Stimulated activated CD4-positive, alpha-beta T cell treated with anti-CD3 and anti-CD28 coated beads, Interleukin-12 subunit alpha, Interleukin-12 subunit beta, amount 100 ng/mL, for 48 hours (primary cell): ENCODE results near the gene PLA2G4A.

Experiments
- DNase-seq, 3 donors: peaks; one replicate each; pipeline ENCODE4 v3.0.0-alpha.2; 2020; ENCODE audit warnings: low read depth in 2 of 3, low spot score in 1 of 3

PLA2G4A gene

DNA sequence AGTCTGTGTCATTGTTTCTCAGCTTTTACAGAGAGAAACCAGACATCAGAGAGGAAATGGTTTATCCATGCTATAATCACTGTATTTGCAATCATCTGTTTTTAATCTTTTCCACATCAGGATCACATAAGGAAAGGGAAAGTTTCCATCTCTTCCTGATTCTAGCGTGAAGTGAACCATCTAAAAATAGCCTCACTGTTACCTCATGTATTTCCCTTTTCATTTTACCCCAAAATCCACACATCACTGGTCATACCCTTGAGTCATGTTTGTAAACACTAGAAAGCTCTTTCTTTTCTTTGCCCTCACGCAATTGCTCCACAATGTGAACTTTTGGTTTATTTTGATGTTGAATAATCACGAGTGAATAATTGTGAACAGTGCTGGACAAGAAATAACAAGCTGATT lies 146.0 kb downstream of the PLA2G4A start:
- DNase-seq, result no peak

DNA sequence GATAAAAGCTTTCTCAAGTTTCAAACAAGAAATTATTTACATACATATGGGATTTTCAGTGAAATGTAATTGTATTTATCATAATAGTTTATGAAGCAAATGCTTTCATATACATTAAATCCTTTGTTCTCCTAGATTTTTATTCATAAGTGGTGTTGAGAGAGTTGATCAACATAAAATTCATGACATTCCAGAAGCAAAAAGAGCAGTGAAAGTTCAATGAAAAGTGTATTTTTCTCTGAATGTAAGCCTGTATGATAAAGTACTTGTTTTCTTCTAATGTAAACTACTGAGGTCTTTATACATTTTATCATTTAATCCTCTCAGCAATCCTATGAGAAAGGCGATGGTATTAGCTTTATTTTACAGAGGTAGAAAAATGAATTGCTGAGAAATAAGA lies 146.5 kb downstream of the PLA2G4A start:
- DNase-seq, result no peak

DNA sequence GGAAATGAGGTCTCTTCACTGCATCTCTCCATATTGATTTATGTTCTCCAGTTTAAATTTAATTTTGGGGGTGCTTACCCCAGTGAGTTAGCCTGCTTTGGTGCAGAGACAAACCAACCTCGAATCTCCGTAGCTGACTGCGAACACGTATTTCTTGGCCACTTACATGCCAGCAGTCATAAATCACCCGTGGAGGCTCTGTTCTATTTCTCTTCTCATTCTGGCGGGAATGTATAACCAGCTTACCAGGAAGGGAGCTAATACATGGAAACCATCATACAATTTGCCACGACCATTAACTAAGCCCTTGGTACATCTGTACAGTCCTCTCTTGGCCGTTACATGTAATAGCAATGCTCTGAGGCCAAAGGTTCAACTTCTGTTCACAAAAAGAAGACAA lies 148.0 kb downstream of the PLA2G4A start:
- no peak for DNase-seq

DNA sequence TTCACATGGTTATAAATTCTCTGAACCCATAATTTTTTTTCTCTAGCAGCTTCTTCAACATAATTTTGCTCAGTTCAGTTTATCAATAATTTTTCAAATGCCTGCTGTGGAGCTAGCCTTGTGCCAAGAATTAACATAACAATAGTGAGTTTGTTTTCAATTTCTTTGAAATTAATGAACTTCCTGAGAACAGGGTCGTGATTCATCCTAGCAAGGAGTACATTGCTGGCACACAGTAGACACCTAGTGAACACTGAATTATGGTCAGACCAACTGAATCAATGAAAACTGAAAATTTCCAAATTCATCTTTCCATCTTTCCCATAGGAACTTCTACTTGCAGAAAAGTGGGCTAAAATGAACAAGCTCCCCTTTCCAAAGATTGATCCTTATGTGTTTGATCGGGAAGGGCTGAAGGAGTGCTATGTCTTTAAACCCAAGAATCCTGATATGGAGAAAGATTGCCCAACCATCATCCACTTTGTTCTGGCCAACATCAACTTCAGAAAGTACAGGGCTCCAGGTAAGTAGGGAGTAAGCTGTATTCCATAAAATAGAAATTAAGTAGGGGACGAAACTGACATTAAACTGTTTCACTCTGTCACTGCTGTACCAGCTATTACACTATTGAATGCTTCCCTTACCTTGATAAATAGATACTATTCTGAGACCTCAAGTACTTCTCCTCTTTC lies 148.7 kb downstream of the PLA2G4A start:
- DNase-seq, result no peak

DNA sequence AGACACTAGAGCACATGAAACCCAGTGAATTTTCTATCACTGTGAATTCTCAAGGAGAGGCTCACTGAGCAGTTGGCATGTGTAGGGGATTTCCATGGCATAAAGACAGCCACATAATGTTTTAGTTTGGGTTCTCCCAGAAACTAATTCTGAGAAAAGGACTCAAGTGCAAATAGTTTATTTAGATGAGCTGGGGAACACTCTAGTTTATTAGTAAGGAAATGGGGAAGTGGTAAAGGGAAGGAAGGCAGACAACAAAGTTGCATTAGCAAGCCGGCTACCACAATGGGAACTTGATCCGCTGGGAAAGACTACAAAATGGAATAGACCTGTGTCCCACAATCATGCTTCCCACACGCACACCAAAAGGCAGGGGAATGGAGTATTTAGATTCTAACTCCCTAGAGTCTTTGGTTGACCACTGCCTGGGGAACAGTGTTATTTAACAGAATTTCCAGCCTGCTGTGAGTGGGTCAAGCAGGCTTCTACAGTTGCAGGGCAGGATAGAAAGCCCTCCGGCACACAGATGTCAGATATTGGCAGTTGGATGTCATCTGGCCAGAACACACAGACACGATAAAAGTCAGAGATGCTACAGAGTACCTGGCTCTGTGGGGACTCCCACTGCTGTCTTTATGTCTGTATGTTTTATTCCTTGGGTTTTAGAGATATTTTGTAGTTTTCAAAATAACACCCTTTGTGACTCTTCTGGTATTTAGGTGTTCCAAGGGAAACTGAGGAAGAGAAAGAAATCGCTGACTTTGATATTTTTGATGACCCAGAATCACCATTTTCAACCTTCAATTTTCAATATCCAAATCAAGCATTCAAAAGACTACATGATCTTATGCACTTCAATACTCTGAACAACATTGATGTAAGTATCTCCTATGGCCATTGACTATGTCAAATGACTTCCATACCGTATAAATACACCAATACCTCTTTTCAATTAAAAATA lies 150.1 kb downstream of the PLA2G4A start:
- DNase-seq, result no peak

DNA sequence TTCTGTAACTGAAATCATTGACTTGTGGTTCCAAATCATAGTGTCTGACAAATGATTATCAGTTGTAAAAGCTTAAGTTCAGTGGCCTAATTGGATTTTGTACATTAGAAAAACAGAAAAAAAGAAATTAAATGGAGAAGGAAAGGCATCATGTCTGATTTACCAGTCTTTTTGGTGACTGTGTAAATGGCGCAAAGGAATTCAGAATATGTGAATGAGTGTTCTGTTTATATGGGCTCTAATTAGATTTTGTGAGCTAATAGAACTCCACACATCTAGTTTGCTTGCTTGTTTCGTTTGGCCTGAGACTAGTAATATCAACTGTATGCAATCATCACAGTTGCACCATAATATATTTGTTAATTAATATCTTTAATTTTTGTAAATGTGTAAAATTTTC lies 151.7 kb downstream of the PLA2G4A start:
- DNase-seq, result no peak

DNA sequence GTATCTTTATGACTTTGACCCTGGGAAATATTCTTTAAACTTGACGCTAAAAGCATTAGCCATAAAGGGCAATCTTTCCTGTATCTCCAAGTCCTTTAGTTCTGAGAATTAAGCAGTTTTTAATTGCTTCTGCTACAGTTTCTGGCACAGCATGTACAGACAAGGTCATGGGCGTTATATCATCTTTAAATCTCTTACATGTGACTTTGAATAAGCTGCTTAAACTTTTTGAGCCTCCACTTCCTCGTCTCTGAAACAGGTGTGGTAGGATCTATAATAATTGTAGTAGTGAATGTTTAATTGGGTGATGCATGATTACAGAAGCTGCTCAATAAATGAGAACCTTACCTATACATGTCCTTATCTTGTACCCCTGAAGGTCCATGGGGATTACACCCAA lies 153.4 kb downstream of the PLA2G4A start:
- DNase-seq, result no peak

DNA sequence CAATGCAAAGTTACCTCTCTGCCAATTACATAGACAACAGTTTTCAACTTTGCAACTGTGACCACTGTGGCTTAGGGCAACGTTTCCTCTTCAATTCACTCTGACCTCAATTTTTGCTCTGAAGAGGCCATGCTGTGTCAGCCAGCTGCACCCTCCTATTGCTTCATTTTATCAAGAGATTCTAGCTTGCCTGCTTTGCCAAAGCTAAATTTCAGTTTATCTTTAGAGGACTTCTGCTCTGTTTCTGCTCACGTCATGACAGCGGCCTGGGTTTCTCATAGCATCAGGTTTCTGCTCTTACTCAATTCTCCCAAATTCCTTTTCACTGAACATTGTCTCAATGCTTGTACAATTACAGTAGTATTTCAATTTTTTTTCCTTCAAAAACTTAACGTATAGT lies 154.6 kb downstream of the PLA2G4A start:
- DNase-seq, result no peak

DNA sequence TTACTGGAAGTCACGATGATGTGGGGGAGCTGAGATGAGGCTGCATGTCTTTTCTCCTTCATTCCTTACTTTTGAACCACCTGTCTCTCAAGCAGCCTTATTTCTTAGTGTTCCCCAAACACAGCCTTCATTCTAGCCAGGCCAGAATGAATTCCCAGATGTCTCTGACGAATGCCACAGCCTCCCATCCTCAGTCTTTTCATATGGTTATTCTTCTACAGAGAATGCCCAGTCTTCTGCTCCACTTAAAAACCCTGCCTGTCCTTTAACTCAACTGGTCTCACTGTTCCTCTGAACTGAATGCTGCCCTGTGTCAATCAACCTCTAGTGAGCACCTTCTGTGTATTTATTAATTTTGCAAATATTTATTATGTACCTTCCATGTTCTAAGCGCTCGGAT lies 156.2 kb downstream of the PLA2G4A start:
- no peak for DNase-seq

DNA sequence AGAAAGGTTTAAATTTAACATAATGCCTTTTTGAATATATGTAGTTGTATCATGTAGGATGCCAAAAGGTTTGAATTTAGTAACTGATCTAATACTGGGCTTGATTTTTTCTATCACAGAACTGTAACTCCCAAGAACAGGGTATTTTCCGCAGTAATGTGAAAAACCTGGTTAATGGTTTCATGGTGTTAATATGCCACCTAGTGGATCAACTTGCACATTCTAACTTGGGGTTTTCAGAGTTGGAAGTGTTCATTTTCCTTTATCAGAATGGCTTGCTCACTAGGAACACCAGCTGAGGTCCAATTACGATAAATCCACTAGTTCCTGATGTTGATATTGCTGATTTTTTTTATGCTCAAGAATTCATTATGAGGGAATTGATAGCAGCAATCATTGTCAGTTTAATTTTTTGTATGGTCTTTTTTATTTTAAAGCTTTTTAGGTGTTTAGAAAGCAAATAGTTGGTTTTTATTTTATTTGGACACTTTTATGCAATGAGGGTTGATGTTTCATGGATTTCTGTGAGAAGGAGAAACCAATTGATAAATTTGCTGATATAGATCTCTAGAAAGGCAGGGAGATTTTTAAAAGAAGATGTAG lies 157.2 kb downstream of the PLA2G4A start:
- DNase-seq, result peak in 1 of 3 donors; percentile 2

DNA sequence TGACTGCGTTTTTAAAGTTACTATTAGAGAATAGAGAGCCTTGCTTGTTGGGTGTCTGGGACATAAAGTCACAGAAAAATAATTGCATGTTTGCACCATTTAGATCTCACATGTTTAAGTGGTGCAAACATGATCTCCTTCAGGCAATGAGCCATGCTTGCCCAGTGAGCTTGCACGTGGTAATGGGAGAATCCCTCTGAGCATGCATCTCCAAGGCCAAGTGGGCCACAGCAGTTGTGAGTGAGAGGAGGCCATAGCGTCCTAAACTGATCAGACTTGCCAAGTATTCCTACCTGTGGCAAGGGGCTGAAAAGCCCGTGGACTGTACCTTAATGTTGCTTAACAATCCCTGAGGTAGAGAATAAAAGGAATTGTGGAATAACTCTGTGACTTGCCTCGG lies 158.3 kb downstream of the PLA2G4A start:
- DNase-seq, result no peak

DNA sequence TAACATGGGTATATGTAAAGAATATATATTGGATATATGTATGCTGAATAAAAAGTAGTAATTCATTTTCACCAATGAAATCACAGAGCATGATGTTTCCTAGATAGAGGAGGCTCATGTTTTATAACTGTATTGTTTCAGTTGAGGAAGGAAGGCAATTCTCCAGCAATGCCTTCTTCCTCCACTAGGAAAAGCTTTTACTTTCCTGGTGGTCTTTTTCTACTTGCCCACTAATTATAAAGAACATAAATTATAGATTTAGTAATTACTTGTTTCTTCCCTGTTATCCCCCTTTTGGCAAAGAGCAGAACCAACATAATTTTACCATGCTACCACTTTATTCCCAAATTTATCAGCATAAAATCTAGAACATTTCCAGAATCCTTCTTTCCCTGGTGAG lies 159.0 kb downstream of the PLA2G4A start:
- DNase-seq, result no peak

DNA sequence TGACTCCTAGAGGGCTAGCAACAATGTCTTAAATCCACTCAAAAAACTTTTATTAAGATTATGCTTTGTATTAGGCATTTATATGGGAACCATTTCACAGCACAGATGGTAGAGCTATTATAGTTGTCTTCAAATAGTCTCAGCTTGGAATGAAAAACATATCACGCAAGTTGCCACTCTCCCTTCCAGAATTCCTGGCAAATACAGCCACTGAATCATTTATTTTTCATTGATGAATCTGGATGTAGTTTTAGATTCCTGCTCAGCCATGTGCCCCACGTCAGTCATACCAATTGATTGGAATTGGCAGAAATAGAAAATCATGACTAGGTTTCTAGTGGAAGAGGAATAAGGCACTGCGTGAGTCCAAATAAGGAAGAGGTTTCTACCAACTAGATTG lies 165.2 kb downstream of the PLA2G4A start:
- DNase-seq, result no peak

DNA sequence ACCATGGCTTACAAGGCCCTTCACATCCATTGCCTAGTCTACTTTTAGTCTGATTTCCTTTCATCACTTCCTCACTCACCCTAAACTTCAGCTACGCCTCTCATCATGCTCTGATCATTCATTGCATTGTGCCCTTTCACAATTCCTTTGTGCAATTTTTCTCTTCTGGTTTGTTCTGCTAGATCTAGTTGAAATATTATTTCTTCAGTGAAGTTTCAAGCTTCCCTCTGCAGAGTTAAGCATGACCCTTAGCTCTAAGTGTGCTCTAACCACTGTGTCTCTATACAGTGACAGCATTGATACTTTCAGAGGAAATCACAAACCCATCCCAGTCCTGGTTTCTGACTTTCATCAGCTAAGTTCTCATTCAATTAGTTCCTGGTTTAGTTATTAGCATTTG lies 166.1 kb downstream of the PLA2G4A start:
- DNase-seq, result no peak

DNA sequence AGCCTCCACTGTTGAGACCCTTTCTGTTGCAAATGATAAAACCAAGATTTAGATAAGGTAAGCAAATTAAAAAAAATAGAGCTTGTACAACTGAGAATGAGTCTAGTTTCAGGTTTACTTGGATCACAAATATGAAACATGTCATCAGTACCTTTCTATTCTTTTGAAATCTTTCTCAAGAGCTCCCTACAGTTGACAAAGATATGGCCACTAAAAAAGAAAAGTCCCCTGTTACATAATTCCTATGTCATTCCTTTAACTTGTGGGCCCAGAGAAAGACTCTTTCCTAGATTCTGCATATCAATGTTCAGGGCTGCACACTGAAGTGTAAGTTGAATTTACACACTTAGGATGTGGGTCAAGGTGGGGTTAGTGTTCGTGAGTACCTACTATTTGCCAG lies 168.1 kb downstream of the PLA2G4A start:
- no peak for DNase-seq

DNA sequence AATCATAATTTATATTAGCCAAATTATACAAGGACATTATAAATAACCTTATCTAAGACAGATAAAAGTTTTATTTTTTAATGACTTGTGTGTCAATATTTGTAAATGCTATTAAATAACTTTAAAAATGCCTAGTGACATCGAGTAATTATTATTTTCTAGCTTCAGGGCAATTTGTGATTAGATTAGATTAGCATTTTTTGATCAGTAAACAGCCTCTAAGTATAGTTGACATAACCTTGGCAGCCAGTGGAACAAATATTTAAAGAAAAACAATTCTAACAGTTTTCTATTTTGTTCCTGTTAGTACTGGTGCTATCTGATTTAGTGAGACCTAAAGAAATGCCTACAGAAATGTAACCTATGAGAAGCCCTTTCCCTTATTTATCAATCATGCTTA lies 169.1 kb downstream of the PLA2G4A start:
- DNase-seq, result no peak

DNA sequence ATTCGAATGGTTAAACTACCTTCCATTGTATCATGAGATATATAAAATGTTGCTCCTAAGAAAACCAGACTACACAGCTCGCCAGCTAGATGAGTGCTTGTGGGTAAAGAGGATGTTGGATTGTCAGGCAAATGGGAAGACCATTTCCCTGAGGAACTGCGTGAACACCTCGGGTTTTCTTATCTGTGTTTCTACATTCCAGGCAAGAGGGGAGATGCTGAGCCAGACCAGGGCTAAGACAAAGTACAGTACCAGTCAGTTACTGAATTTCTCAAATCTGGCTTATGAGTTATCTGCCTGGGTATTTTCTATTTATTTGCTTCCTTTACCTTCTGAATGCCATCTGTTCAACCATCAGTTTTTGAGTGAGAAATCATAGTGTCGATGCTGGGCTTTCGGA lies 170.8 kb downstream of the PLA2G4A start:
- DNase-seq, result no peak

DNA sequence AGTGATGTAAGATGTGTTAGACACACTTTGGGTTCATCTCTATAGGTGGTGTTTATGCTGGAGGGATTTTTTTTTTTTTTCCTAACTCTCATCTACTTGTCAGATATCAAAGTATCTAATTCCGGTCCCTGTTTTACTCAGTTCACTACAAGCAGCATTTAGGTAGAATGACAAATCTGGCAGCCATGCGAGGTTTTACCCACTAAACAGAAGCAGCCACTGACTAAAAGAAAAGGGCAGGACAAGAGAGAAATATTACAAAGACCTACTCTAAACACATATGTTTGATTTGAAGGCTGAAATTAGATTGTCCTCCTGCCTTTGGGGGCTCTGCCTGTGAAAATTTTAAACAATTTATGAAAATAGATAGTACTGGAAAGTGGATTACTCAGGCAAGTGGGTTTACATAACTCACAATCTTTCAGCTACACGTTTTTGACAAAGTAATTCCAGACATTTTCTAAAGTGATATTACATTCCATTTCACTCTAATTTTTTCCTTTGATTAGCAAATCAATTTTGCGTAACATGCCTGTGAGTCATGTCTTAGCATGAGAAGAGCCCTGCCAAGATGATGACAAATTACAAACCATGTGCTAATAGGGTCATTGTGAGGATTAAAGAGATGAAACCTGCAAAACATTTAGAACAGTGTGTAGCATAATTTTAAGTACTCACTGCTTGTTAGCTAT lies 172.6 kb downstream of the PLA2G4A start:
- DNase-seq, result no peak

DNA sequence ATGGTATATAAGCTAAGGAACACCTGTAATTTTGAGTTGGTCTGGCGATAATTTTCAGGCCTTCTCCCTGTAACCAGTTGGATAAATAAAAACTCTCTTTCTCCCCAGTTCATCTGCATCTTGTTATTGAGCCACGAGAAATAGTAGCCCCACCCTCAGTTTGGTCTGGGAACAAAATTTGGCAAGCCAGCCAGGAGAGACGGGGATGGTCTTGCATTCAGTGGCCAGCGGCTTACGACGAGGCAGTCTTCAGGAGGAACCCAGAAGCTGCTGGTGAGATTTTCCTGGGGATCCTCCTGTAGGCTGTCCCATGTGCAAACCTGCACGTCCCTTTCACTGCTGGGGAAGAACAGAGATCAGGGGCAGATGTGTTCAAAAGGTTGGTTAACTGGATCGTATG lies 174.6 kb downstream of the PLA2G4A start:
- DNase-seq, result no peak

DNA sequence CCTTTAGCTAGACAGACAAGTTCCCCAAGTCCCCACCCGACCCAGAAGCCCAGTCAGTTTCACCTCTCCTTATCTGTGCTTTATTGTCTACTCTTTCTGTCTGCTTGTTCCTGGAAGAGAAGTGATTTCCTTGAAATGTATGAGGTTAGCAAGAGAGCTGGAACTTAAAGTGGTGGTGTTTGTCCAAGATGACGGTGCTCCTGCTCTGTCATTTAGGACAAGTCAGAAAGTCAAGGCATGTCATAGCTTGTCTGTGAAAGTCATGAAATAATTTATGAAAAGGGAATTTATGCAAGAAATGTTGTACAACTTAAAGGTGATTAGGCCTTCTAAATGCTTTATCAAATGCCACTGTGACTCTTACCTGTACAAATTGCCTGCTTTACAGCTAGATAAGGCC lies 178.1 kb downstream of the PLA2G4A start:
- no peak for DNase-seq

DNA sequence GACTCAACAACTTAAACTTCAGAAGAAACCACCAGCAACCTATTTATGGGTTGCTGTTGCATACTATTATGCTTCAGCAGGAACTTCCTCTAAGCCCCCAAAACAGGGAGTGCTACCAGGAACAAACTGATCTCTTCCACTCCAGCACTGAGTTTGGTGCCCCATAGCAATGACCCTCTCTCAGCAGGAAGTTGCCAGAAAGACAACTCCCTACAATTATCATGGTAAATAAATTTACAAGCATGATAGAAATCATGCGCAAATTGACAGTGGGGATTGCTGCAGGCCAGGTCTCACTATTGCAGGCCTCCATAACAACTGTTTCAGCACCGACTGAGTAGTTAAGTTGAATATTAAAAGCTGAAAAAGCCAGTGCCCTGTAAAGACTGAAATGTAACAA lies 180.6 kb downstream of the PLA2G4A start:
- DNase-seq, result no peak
